Umbilical cord (tissue), 2 donors: ENCODE measurements around the gene OARD1. TPM values are rescaled to one million over a fixed set of nuclear protein-coding genes. Genes with fewer than 3 reads are reported as not detected.
A peak's percentile ranks its signal among the peaks of the same experiment; 100 is the strongest.
"Not testable (repeated sequence)": the region's sequence is repeated elsewhere in the genome, so short reads cannot be mapped to it uniquely, and the experiment has no call there.

Experiments used
- DNase-seq: peaks from one replicate; pipeline ENCODE4 v3.0.0-alpha.2; 2015; ENCODE audit warnings: low spot score
- total RNA-seq: library from RNA; depleted of rRNA; stranded (reverse); fragments of >200 nt; gene quantifications from one replicate; pipeline ENCODE4 v1.2.3, GENCODE V29; 2014; ENCODE audit warnings: low replicate concordance; ENCODE audit not compliant: insufficient read depth

Gene OARD1
- total RNA-seq, 1 donor from 2014 or later: 30.3 TPM

DNA sequence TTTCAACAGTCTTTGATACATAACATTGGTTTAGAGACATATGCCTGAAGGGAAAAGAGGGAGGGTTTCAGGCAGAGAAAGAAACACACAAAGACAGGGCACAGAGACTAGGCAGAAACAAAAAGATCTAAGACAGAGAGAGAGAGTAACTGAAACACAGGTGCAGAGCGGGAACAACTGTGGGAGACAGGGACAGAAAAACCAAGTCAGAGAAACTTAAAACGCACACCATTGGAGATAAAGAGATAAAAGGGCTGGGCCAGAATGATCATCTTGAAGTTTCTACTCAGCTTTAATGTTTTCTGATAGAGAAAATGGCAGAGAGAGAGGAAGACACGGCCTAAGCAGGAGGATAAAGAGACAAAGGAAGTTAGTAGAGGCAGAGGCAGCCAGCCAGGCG lies 44.9 kb downstream of the OARD1 start:
- DNase-seq: no peak

GRCh38 chr6:41025966-41026530 lies 46.1 kb downstream of the OARD1 start:
- DNase-seq: no peak

DNA sequence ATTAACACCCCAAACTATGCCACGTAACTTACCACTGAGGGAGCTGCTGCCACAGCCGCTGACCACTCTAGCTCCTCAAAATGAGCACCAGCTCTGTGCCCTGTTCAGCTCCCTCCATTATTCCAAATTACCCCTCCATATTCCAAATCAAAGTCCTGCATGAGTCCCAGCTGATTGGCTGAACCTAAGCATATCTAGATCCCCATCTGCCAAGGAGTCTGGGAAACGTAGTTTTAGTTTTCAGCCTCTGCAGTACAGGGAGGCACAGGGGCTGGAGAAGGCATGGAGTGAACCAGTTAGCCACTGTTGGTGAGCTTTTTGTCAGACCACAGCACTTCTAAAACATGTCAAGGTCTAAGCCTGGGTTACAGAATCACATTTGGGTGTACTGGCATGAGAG lies 49.0 kb downstream of the OARD1 start:
- DNase-seq: no peak

GRCh38 chr6:41022294-41022693 lies 49.9 kb downstream of the OARD1 start:
- DNase-seq: peak; percentile 81

GRCh38 chr6:41021832-41022231 lies 50.3 kb downstream of the OARD1 start:
- peak; percentile 51 for DNase-seq

DNA sequence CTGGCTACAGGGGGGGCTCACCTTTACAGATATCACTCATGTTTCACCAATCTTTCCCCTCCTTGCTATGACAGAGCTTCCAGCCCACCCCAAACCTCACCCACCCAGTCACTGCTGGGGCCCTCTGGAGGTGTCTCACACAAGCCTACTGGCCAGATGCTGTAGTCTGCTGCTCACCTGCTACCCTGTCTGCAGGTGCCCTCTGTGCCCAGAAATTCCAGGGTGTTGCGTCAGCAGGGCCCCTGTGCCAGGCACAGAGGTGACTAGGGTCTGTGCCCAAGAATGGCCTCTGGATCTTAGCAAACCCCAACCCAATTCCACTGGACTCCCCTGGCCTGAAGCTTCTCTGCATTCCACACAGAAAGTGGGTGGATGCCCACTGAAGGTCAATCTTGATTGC lies 54.5 kb downstream of the OARD1 start:
- DNase-seq: no peak

- not testable (repeated sequence) for DNase-seq
Measured at GRCh38 chr6:41015860-41016259, 56.3 kb downstream of the OARD1 start.

DNA sequence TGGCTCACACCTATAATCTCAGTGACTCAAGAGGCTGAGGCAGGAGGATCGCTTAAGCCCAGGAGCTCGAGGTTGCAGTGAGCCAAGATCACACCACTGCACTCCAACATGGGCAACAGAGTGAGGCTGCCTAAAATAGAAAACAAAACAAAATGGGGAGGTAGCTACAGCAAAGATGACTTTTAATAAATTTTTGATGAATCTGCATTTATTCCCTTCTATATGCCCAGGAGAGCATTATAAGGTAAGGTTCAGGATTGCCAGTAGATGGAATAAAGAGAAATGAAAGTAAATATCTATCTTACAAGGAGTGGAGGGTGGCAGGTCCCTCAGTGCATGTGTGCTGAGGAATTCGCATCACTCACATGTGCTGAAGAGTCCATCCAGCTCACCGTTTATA lies 57.4 kb downstream of the OARD1 start:
- no peak for DNase-seq

Other genes with a start within 250 kb of the OARD1 start
- gene UNC5CL, start 33.1 kb downstream of the OARD1 start, total RNA-seq: not detected
- gene TSPO2, start 29.9 kb downstream of the OARD1 start, total RNA-seq: not detected
- 1.2 TPM for gene APOBEC2, start 19.2 kb downstream of the OARD1 start, total RNA-seq
- 15.9 TPM for gene NFYA, start 618 bp upstream of the OARD1 start, total RNA-seq
- 5.1 TPM for gene TREML1, start 82.0 kb upstream of the OARD1 start, total RNA-seq
- 11.6 TPM for gene TREM2, start 90.8 kb upstream of the OARD1 start, total RNA-seq
- gene TREML2, start 128.8 kb upstream of the OARD1 start, total RNA-seq: 0.72 TPM
- gene TREML4, start 156.0 kb upstream of the OARD1 start, total RNA-seq: 0.48 TPM
- 1.7 TPM for gene TREM1, start 214.3 kb upstream of the OARD1 start, total RNA-seq